GM23248 (cell line): Measurements from ENCODE around the gene NR2C1. TPM values are rescaled to one million over a fixed set of nuclear protein-coding genes. Genes with fewer than 3 reads are reported as not detected.

Experiments used
- DNase-seq: peaks from one replicate; pipeline ENCODE4 v3.0.0-alpha.2; 2015
- H2AFZ ChIP-seq: fragments of 200-600 bp; sonication (generic); 2 replicates; pipeline ENCODE4 v1.6.1; 2016; ENCODE audit warnings: antibody characterized with exemption
- H3F3A ChIP-seq: fragments of 200-600 bp; sonication (generic); 2 replicates; pipeline ENCODE4 v1.6.1; 2016; ENCODE audit warnings: mild to moderate bottlenecking, antibody characterized with exemption, mixed run types; ENCODE audit not compliant: insufficient read depth
- H3K27ac ChIP-seq: fragments of 200-600 bp; sonication (generic); 2 replicates; pipeline ENCODE4 v1.5.1; 2016; ENCODE audit warnings: mild to moderate bottlenecking
- H3K27me3 ChIP-seq: fragments of 200-600 bp; sonication (generic); replicated peaks from 2 replicates; pipeline ENCODE4 v1.6.1; 2016; ENCODE audit warnings: mild to moderate bottlenecking; ENCODE audit not compliant: insufficient read depth
- H3K36me3 ChIP-seq: fragments of 200-600 bp; sonication (generic); 2 replicates; pipeline ENCODE4 v1.6.1; 2016; ENCODE audit warnings: low read depth, mild to moderate bottlenecking
- H3K4me1 ChIP-seq: fragments of 200-600 bp; sonication (generic); 2 replicates; pipeline ENCODE4 v1.6.1; 2016; ENCODE audit warnings: mild to moderate bottlenecking; ENCODE audit not compliant: insufficient read depth
- H3K4me2 ChIP-seq: fragments of 200-600 bp; sonication (generic); one replicate; pipeline ENCODE4 v1.6.1; 2016; ENCODE audit warnings: mild to moderate bottlenecking; ENCODE audit not compliant: unreplicated experiment
- H3K4me3 ChIP-seq: fragments of 200-600 bp; sonication (generic); 2 replicates; pipeline ENCODE4 v1.5.1; 2016; ENCODE audit warnings: mild to moderate bottlenecking
- H3K79me2 ChIP-seq: fragments of 200-600 bp; sonication (generic); 2 replicates; pipeline ENCODE4 v1.6.1; 2016; ENCODE audit warnings: mild to moderate bottlenecking; ENCODE audit not compliant: insufficient read depth
- H3K9ac ChIP-seq: fragments of 200-600 bp; sonication (generic); 2 replicates; pipeline ENCODE4 v1.6.1; 2016; ENCODE audit warnings: mild to moderate bottlenecking
- H3K9me2 ChIP-seq: fragments of 200-600 bp; sonication (generic); 2 replicates; pipeline ENCODE4 v1.6.1; 2016; ENCODE audit warnings: mixed run types, mild to moderate bottlenecking, moderate library complexity; ENCODE audit not compliant: insufficient read depth
- H3K9me3 ChIP-seq: fragments of 200-600 bp; sonication (generic); one replicate; pipeline ENCODE4 v1.6.1; 2017; ENCODE audit warnings: low read depth
- H4K20me1 ChIP-seq: fragments of 200-600 bp; sonication (generic); 2 replicates; pipeline ENCODE4 v1.6.0; 2016; ENCODE audit not compliant: insufficient read depth
- EZH2 ChIP-seq: fragments of 200-600 bp; sonication (generic); IDR thresholded peaks from 2 replicates; pipeline ENCODE4 v1.6.1; 2018; ENCODE audit warnings: antibody characterized with exemption, mild to moderate bottlenecking; ENCODE audit not compliant: insufficient read depth, poor library complexity, severe bottlenecking
- EZH2phosphoT487 ChIP-seq: fragments of 200-600 bp; sonication (generic); IDR thresholded peaks from 2 replicates; pipeline ENCODE4 v1.6.1; 2018; ENCODE audit warnings: antibody characterized with exemption, moderate library complexity, mild to moderate bottlenecking, low read depth; ENCODE audit not compliant: insufficient read depth
- whole genome bisulfite sequencing, 2 experiments: methylation state at CpG; one replicate each; pipeline ENCODE4 v1.1.6; 2015 to 2017; ENCODE audit warnings: low lambda C conversion rate in 2 of 2, low coverage in 1 of 2; ENCODE audit errors: missing lambda C conversion rate in 2 of 2; 5-methylcytosine and 5-hydroxymethylcytosine counted together
- in situ Hi-C: fragments of 300-500 bp; cut with MboI; formaldehyde crosslinking; loops from 2 replicates; pipeline ENCODE4 v1.15.0; 2020
- polyA plus RNA-seq: library from polyadenylated mRNA; unstranded; fragments of >200 nt; fragmentation: Nextera tagmentation; extraction: Ambion mirVana; gene quantifications from 2 replicates; pipeline ENCODE4 v1.2.1, GENCODE V29; 2016
- total RNA-seq: library from RNA; depleted of rRNA; stranded (reverse); fragments of >200 nt; shearing (Covaris generic); gene quantifications from 2 replicates; pipeline ENCODE4 v1.2.3, GENCODE V29; 2014

Gene NR2C1
- total and polyA plus RNA-seq, 2 experiments from 2014 or later, result 28.0 to 32.9 TPM

DNA sequence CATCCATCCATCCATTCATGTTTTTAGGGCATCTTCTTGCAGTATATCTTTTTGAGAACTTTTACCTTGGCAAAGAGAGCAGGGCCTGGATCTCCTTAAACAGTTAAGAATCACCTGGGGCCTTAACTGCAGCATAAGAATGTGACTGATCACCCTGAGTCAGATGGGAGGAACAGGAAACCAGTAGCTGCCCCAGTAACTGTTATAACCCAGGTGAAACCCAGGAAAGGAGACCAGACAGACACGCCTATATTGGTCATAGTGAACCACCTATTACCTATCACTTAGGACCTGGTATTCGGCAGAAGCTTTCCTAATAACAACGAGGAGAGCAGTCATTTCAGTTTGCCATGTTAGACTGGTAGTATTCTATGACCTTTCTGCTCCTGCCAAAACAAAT lies 43.4 kb upstream of the NR2C1 start:
- H2AFZ ChIP-seq, result no peak overlapping the region
- no peak overlapping the region for H3K4me3 ChIP-seq
- no peaks in the 10 kb centered on the region for H3K79me2 ChIP-seq
- H3K9me2 ChIP-seq, result no peaks in the 10 kb centered on the region
- no peaks in the 10 kb centered on the region for H3K9me3 ChIP-seq
- 46 to 54% methylated on average over 3 of the region's 3 CpGs for WGBS, 2 experiments
- H3K4me1 ChIP-seq, result peaks cover 36% of the 10 kb centered on the region
- H3K27me3 ChIP-seq, result no peaks in the 10 kb centered on the region
- H3F3A ChIP-seq, result peaks cover 21% of the 10 kb centered on the region
- no peaks in the 10 kb centered on the region for H4K20me1 ChIP-seq
- no peak for TF ChIP-seq EZH2phosphoT487
- TF ChIP-seq EZH2, result no peak
- in situ Hi-C loops, result loop anchor here (5.0 to 25.0 kb wide), 2 partner anchors 221 to 421 kb away; no protein-coding TSS in a partner anchor
- peak overlapping the region; percentile 2; the same call in 1 of the 2 replicates for H3K9ac ChIP-seq
- H3K27ac ChIP-seq, result no peak overlapping the region
- no peaks in the 10 kb centered on the region for H3K36me3 ChIP-seq
- DNase-seq, result peak; percentile 23
- H3K4me2 ChIP-seq, result no peak overlapping the region

- H3F3A ChIP-seq, result peaks cover 21% of the 10 kb centered on the region
- H3K9me3 ChIP-seq, result no peaks in the 10 kb centered on the region
- no peak overlapping the region for H3K27ac ChIP-seq
- no peaks in the 10 kb centered on the region for H3K27me3 ChIP-seq
- H3K4me3 ChIP-seq, result no peak overlapping the region
- H3K36me3 ChIP-seq, result no peaks in the 10 kb centered on the region
- no peak overlapping the region for H2AFZ ChIP-seq
- no peaks in the 10 kb centered on the region for H4K20me1 ChIP-seq
- TF ChIP-seq EZH2phosphoT487 (no peak), EZH2 (no peak)
- H3K4me2 ChIP-seq, result no peak overlapping the region
- DNase-seq, result peak; percentile 22
- H3K4me1 ChIP-seq, result peaks cover 36% of the 10 kb centered on the region
- no peaks in the 10 kb centered on the region for H3K9me2 ChIP-seq
- 41% methylated on average over 4 of the region's 4 CpGs for WGBS, 2 experiments
- H3K9ac ChIP-seq, result peak overlapping the region; percentile 2; the same call in 1 of the 2 replicates
- no peaks in the 10 kb centered on the region for H3K79me2 ChIP-seq
- in situ Hi-C loops, result loop anchor here (5.0 to 25.0 kb wide), 2 partner anchors 221 to 421 kb away; no protein-coding TSS in a partner anchor
These were observed 42.9 kb upstream of the NR2C1 start for GRCh38 chr12:95116341-95116740.

DNA sequence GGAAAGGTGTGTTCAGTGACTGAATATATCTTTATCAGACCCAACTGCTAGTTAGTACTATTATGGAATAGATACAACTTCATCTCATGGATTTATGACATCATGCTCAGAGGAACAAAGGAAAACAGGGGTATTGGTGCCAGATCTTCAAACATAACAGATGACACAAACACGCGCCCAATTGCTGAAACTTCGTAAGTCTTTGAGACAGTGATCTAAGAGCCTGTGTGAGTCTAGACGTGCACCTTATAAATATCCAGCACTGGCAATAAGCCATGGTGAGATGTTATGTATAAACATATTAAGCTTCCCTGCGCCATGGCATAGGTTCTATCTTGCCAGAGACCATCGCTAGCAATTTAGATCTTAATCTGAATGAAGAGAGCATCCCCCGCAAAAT lies 42.2 kb upstream of the NR2C1 start:
- 88 to 90% methylated on average over 7 of the region's 7 CpGs for WGBS, 2 experiments
- Histone ChIP-seq H3K27me3 (no peaks in the 10 kb centered on the region), H3K36me3 (no peaks in the 10 kb centered on the region), H4K20me1 (no peaks in the 10 kb centered on the region), H3K27ac (no peak overlapping the region), H3K9me2 (no peaks in the 10 kb centered on the region), H3K9ac (no peak overlapping the region), H2AFZ (no peak overlapping the region), H3K4me2 (no peak overlapping the region), H3K79me2 (no peaks in the 10 kb centered on the region), H3K4me3 (no peak overlapping the region), H3F3A (peaks cover 21% of the 10 kb centered on the region), H3K9me3 (no peaks in the 10 kb centered on the region), H3K4me1 (peaks cover 36% of the 10 kb centered on the region)
- in situ Hi-C loops, result loop anchor here (5.0 to 25.0 kb wide), 2 partner anchors 222 to 422 kb away; no protein-coding TSS in a partner anchor
- no peak for DNase-seq
- no peak for TF ChIP-seq EZH2phosphoT487
- TF ChIP-seq EZH2, result no peak

DNA sequence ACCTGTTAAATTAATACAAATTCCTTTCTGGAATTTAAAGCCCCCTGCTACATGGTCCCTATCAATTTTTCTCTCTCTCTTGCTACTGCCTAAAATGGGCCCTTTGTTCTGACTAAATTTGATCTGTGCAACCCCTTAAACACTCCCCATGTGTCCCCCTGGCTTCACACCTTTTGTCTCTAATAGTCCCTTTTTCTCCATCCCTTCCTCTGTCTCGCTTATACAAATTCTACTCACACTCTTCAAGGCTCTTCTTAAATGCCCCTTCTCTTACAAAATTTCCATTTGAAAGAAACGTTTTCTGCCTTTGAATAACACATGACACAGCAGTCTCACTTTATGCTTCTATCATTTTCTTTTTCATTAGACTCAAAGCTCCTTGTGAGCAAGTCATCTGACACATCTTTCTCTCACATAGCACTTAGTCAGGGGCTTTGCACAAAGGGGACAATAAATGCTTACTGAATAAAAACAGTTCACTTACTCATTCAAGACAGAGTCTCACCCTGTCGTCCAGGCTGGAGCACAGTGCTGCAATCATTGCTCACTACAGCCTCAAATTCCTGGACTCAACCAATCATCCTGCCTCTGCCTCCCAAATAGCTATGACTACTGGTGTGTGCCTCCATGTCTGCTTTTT lies 41.5 kb upstream of the NR2C1 start:
- no peak overlapping the region for H3K9ac ChIP-seq
- no peak overlapping the region for H3K4me2 ChIP-seq
- no peaks in the 10 kb centered on the region for H3K9me3 ChIP-seq
- no peaks in the 10 kb centered on the region for H3K9me2 ChIP-seq
- peak; percentile 51 for DNase-seq
- no peak overlapping the region for H3K4me3 ChIP-seq
- in situ Hi-C loops, result loop anchor here (5.0 to 25.0 kb wide), 2 partner anchors 222 to 422 kb away; no protein-coding TSS in a partner anchor
- no peaks in the 10 kb centered on the region for H3K79me2 ChIP-seq
- no peaks in the 10 kb centered on the region for H3K27me3 ChIP-seq
- H2AFZ ChIP-seq, result no peak overlapping the region
- H4K20me1 ChIP-seq, result no peaks in the 10 kb centered on the region
- no peak overlapping the region for H3K27ac ChIP-seq
- H3K36me3 ChIP-seq, result no peaks in the 10 kb centered on the region
- TF ChIP-seq EZH2phosphoT487 (no peak), EZH2 (no peak)
- peaks cover 36% of the 10 kb centered on the region for H3K4me1 ChIP-seq
- H3F3A ChIP-seq, result peaks cover 21% of the 10 kb centered on the region
- 38 to 39% methylated on average over 3 of the region's 3 CpGs for WGBS, 2 experiments
